Neuronal stem cell (in vitro differentiated cells): ENCODE results near the gene PTCHD4.

Source experiments
- DNase-seq: peaks from one replicate; pipeline ENCODE4 v3.0.0-alpha.2; 2013; ENCODE audit warnings: low spot score
- H2AFZ ChIP-seq: one replicate; pipeline ENCODE4 v1.6.1; 2013; ENCODE audit warnings: mild to moderate bottlenecking, low read length, inconsistent platforms
- H2AK5ac ChIP-seq: 2 replicates; pipeline ENCODE4 v1.6.1; 2013; ENCODE audit warnings: low read depth, mild to moderate bottlenecking, inconsistent platforms, low read length, moderate library complexity, mixed read lengths
- H2BK120ac ChIP-seq: 2 replicates; pipeline ENCODE4 v1.6.1; 2013; ENCODE audit warnings: low read depth, mild to moderate bottlenecking, inconsistent platforms, low read length, moderate library complexity, mixed read lengths
- H2BK12ac ChIP-seq: one replicate; pipeline ENCODE4 v1.6.1; 2013; ENCODE audit warnings: low read length, inconsistent platforms
- H2BK15ac ChIP-seq: 2 replicates; pipeline ENCODE4 v1.6.1; 2013; ENCODE audit warnings: mild to moderate bottlenecking, low read length, inconsistent platforms, mixed read lengths
- H2BK5ac ChIP-seq: one replicate; pipeline ENCODE4 v1.6.1; 2013; ENCODE audit warnings: inconsistent platforms, mild to moderate bottlenecking, low read length, moderate library complexity
- H3K14ac ChIP-seq: one replicate; pipeline ENCODE4 v1.6.1; 2013; ENCODE audit warnings: low read length, inconsistent platforms
- H3K18ac ChIP-seq: 2 replicates; pipeline ENCODE4 v1.6.1; 2013; ENCODE audit warnings: low read length, inconsistent platforms
- H3K23ac ChIP-seq: 2 replicates; pipeline ENCODE4 v1.6.1; 2013; ENCODE audit warnings: low read depth, mild to moderate bottlenecking, mixed read lengths, low read length, inconsistent platforms; ENCODE audit not compliant: poor library complexity
- H3K27ac ChIP-seq: replicated peaks from 3 replicates; pipeline ENCODE4 v1.5.1; 2013; ENCODE audit warnings: low read length, inconsistent platforms
- H3K27me3 ChIP-seq, 3 experiments: 2 replicates each; pipeline ENCODE4 v1.6.1; 2013; ENCODE audit warnings: low read length in 3 of 3, mild to moderate bottlenecking in 2 of 3, inconsistent platforms in 1 of 3, low read depth in 1 of 3, mixed read lengths in 1 of 3, moderate library complexity in 1 of 3; ENCODE audit not compliant: control insufficient read depth in 3 of 3, insufficient read depth in 3 of 3
- H3K36me3 ChIP-seq, 2 donors: replicated peaks in 1 of 2; 2 replicates each; pipeline ENCODE4 v1.6.1; 2013; ENCODE audit warnings: low read length in 2 of 2; ENCODE audit not compliant: control insufficient read depth in 2 of 2, insufficient read depth in 2 of 2
- H3K4ac ChIP-seq: 2 replicates; pipeline ENCODE4 v1.6.1; 2013; ENCODE audit warnings: inconsistent platforms, mild to moderate bottlenecking, low read length, moderate library complexity
- H3K4me1 ChIP-seq, 2 donors: 1 replicate in 1 of 2; 2 replicates in 1 of 2; pipeline ENCODE4 v1.6.1; 2013; ENCODE audit warnings: low read length in 2 of 2, low read depth in 1 of 2; ENCODE audit not compliant: control insufficient read depth in 2 of 2, insufficient read depth in 1 of 2
- H3K4me2 ChIP-seq: one replicate; pipeline ENCODE4 v1.6.1; 2013; ENCODE audit warnings: mild to moderate bottlenecking, low read length, inconsistent platforms; ENCODE audit not compliant: insufficient read depth, poor library complexity, severe bottlenecking
- H3K4me3 ChIP-seq, 2 donors: 2 replicates each; pipeline ENCODE4 v1.5.1; 2013; ENCODE audit warnings: low read length in 2 of 2, mild to moderate bottlenecking in 2 of 2, inconsistent platforms in 1 of 2, moderate library complexity in 1 of 2
- H3K79me1 ChIP-seq: one replicate; pipeline ENCODE4 v1.6.1; 2013; ENCODE audit warnings: low read depth, mild to moderate bottlenecking, inconsistent platforms, low read length, moderate library complexity
- H3K9ac ChIP-seq: one replicate; pipeline ENCODE4 v1.6.1; 2013; ENCODE audit warnings: mild to moderate bottlenecking, low read depth, low read length, inconsistent platforms; ENCODE audit not compliant: poor library complexity
- H3K9me3 ChIP-seq, 2 donors: replicated peaks in 1 of 2; 2 replicates each; pipeline versions ENCODE3 to v1.6.1; 2013; ENCODE audit warnings: low read length in 2 of 2, mild to moderate bottlenecking in 2 of 2, inconsistent platforms in 1 of 2, low read depth in 1 of 2, mixed read lengths in 1 of 2, moderate library complexity in 1 of 2; ENCODE audit not compliant: control insufficient read depth in 2 of 2, insufficient read depth in 1 of 2
- H4K8ac ChIP-seq: one replicate; pipeline ENCODE4 v1.6.1; 2013; ENCODE audit warnings: low read depth, mild to moderate bottlenecking, inconsistent platforms, low read length, moderate library complexity
- H4K91ac ChIP-seq: one replicate; pipeline ENCODE4 v1.6.1; 2013; ENCODE audit warnings: low read length, low read depth, mild to moderate bottlenecking, inconsistent platforms; ENCODE audit not compliant: poor library complexity
- WGBS, 2 donors: extraction: QIAGEN DNeasy Blood & Tissue Kit; methylation state at CpG; one replicate each; pipeline ENCODE4 v1.1.7; 2013; ENCODE audit warnings: missing lambda C conversion rate in 2 of 2, mixed read lengths in 1 of 2; ENCODE audit not compliant: insufficient read length in 2 of 2, insufficient replicate concordance in 1 of 2; ENCODE audit errors: extremely low coverage in 2 of 2; 5-methylcytosine and 5-hydroxymethylcytosine counted together

The PTCHD4 gene

DNA sequence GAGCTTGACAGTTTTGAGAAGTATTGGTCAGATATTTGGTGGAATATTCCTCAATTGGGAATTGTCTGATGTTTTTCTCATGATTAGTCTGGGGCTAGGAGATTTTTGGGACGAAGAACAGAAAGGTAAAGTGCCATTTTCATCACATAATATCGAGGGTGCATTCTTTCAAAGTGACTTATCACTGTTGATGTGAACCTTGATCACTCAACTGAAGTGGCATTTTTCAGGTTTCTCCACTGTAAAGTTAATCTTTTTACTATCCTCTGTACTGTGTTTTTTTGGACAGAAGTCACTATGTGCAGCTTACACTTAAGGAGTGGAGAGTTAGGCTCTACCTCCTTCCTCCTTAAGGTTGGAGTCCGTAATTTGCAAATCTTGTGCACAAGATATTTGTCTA is 39.2 kb downstream of the PTCHD4 start:
- Histone ChIP-seq H4K8ac (no peak overlapping the region), H3K18ac (no peak overlapping the region), H3K4me1 (peaks cover 0 to 3% of the 10 kb centered on the region in 2 donors), H2AK5ac (no peak overlapping the region), H3K14ac (no peak overlapping the region), H2BK15ac (no peak overlapping the region), H2BK12ac (no peak overlapping the region), H2AFZ (no peak overlapping the region), H3K9me3 (no peaks in the 10 kb centered on the region), H3K79me1 (no peaks in the 10 kb centered on the region), H3K36me3 (peaks cover 0 to 2% of the 10 kb centered on the region in 2 donors), H3K4ac (no peak overlapping the region), H3K27ac (no peak overlapping the region), H3K23ac (no peak overlapping the region), H3K4me2 (no peak overlapping the region), H3K27me3 (peaks cover 0 to 13% (median 4%) of the 10 kb centered on the region in 3 experiments), H3K9ac (no peak overlapping the region), H2BK5ac (no peak overlapping the region), H3K4me3 (no peak overlapping the region), H4K91ac (no peak overlapping the region), H2BK120ac (no peak overlapping the region)
- DNase-seq: no peak
- no CpG with 5 or more reads among the region's 3 CpGs for WGBS, 2 donors

DNA sequence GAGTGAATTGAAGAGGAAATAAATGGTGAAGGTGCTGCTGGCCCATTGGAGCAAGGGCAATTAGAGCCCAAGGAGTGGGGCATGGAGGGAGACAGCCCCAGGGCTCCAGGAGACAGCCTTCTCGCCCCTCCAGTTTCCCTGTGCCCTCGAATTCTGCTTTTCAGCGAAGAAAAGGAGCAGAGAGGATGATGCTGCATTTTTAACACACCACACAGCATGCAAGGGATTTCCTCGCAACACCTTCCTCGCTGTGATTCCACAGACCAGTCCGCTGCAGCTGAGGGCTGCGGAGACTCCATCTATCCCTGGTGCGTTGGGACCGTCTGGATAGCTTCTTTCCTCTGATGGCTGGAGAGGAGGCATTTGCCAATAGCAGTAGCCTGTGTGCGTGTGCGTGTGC is 41.7 kb downstream of the PTCHD4 start:
- Histone ChIP-seq H3K4me2 (peak overlapping the region; percentile 89), H3K27me3 (peaks cover 0 to 13% (median 4%) of the 10 kb centered on the region in 3 experiments), H2BK120ac (no peak overlapping the region), H3K9ac (no peak overlapping the region), H3K23ac (no peak overlapping the region), H2AK5ac (no peak overlapping the region), H4K8ac (no peak overlapping the region), H3K4ac (no peak overlapping the region), H4K91ac (no peak overlapping the region), H2BK15ac (no peak overlapping the region), H2AFZ (no peak overlapping the region), H2BK12ac (no peak overlapping the region), H3K9me3 (no peaks in the 10 kb centered on the region), H2BK5ac (no peak overlapping the region), H3K4me3 (no peak overlapping the region), H3K79me1 (no peaks in the 10 kb centered on the region), H3K4me1 (peaks cover 0 to 3% of the 10 kb centered on the region in 2 donors), H3K14ac (no peak overlapping the region), H3K27ac (no peak overlapping the region), H3K36me3 (peaks cover 0 to 2% of the 10 kb centered on the region in 2 donors), H3K18ac (no peak overlapping the region)
- DNase-seq: no peak
- no CpG with 5 or more reads among the region's 11 CpGs for WGBS, 2 donors

DNA sequence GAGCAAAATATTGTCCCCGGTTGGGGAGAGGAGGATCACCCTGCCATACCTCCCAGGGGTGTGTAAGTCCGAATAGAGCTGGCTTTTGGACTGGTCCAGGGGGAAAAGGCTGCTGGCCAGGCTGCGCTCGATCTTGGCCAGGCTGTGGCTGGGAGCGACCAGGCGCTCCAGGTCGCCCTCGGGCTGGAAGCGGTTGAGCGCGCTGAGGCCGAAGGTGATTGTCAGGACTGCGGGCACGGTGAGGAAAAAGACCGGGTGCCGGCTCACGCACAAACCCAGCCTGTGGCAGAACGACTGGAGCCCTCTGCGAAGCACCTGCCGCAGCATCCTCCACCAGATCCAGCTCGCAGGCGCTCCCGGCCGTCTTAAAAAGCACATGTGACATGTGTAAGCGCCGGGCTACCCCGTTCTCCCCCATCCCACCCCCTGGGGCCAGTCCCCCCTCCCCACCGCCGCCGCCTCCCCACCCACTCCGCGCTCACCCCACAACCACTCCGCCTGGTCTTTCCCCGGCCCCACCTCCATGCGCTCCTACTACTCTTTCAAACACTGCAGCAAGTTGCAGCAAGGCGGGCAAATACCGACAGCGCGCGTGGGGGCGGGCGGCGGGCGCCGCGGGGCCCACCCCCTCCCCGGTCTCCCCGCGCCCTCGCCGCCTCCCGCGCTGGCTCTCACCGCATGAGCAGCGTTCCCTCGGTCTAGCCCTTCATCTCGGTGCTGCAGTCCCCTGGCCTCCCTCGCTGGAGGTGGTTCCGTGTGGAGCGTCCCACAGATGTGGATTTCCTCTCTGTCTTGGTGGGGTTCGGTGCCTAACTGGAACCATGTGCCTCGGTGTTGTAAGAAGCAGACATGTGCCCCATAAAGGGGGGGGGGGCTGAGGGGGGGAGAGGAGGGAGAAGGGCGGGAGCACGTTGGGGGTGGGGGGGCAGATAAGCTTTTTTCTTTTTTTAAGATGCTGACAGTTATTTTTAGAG is 42.4 kb downstream of the PTCHD4 start:
- no peak overlapping the region for H4K8ac ChIP-seq
- no peaks in the 10 kb centered on the region for H3K79me1 ChIP-seq
- H2BK120ac ChIP-seq: no peak overlapping the region
- no peak overlapping the region for H3K27ac ChIP-seq
- H3K14ac ChIP-seq: no peak overlapping the region
- no peak overlapping the region for H4K91ac ChIP-seq
- peak overlapping the region; percentile 97 for H3K18ac ChIP-seq
- H3K9me3 ChIP-seq: no peaks in the 10 kb centered on the region
- H3K4me2 ChIP-seq: peak overlapping the region; percentile 89
- peaks cover 0 to 2% of the 10 kb centered on the region in 2 donors for H3K36me3 ChIP-seq
- H3K4me3 ChIP-seq: peak overlapping the region; percentile 24 to 81
- no peak overlapping the region for H2AK5ac ChIP-seq
- no peak for DNase-seq
- no CpG with 5 or more reads among the region's 64 CpGs for WGBS, 2 donors
- no peak overlapping the region for H2BK15ac ChIP-seq
- peaks cover 0 to 13% (median 4%) of the 10 kb centered on the region in 3 experiments for H3K27me3 ChIP-seq
- peak overlapping the region; percentile 19 for H2BK5ac ChIP-seq
- H3K9ac ChIP-seq: no peak overlapping the region
- peak overlapping the region; percentile 78 for H2AFZ ChIP-seq
- H3K4ac ChIP-seq: no peak overlapping the region
- peaks cover 0 to 3% of the 10 kb centered on the region in 2 donors for H3K4me1 ChIP-seq
- H2BK12ac ChIP-seq: peak overlapping the region; percentile 46
- H3K23ac ChIP-seq: no peak overlapping the region

DNA sequence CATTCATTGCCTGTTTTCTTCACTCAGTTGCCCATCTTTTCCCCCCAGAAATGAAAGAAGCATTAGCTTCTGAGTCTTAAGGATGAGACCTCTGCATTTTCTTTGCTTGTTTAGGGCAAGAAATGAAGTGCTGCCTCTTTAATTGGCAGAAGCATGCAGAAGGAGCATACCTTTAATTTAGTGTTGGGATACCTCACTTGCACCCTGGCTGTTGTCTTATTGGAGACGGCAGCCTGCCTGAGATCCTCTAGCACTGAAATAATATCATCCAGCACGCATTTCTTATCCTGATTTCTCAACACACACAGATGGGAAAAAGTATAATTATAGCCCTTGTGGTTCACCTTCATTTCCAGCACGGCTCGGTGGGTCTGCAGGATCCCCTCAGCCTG is 43.1 kb downstream of the PTCHD4 start:
- H3K18ac ChIP-seq: no peak overlapping the region
- no peak overlapping the region for H2BK120ac ChIP-seq
- H2BK15ac ChIP-seq: no peak overlapping the region
- H4K8ac ChIP-seq: no peak overlapping the region
- H3K4ac ChIP-seq: no peak overlapping the region
- H3K36me3 ChIP-seq: peaks cover 0 to 2% of the 10 kb centered on the region in 2 donors
- no peak overlapping the region for H4K91ac ChIP-seq
- no peak overlapping the region for H3K14ac ChIP-seq
- H3K9me3 ChIP-seq: no peaks in the 10 kb centered on the region
- H2AK5ac ChIP-seq: no peak overlapping the region
- peaks cover 0 to 13% (median 4%) of the 10 kb centered on the region in 3 experiments for H3K27me3 ChIP-seq
- DNase-seq: no peak
- peaks cover 0 to 3% of the 10 kb centered on the region in 2 donors for H3K4me1 ChIP-seq
- H2BK5ac ChIP-seq: no peak overlapping the region
- no peak overlapping the region for H3K23ac ChIP-seq
- H2AFZ ChIP-seq: peak overlapping the region; percentile 78
- no peak overlapping the region for H3K4me3 ChIP-seq
- WGBS, 2 donors: no CpG with 5 or more reads among the region's 4 CpGs
- H3K79me1 ChIP-seq: no peaks in the 10 kb centered on the region
- no peak overlapping the region for H2BK12ac ChIP-seq
- no peak overlapping the region for H3K9ac ChIP-seq
- no peak overlapping the region for H3K27ac ChIP-seq
- H3K4me2 ChIP-seq: peak overlapping the region; percentile 89
